SKM-1 (cell line): ENCODE data around the gene MAP1B.

Source experiments
- DNase-seq: peaks from one replicate; lab custom pipeline; 2025; ENCODE audit not compliant: unreplicated experiment; lab: John Stamatoyannopoulos, UW

MAP1B gene

DNA sequence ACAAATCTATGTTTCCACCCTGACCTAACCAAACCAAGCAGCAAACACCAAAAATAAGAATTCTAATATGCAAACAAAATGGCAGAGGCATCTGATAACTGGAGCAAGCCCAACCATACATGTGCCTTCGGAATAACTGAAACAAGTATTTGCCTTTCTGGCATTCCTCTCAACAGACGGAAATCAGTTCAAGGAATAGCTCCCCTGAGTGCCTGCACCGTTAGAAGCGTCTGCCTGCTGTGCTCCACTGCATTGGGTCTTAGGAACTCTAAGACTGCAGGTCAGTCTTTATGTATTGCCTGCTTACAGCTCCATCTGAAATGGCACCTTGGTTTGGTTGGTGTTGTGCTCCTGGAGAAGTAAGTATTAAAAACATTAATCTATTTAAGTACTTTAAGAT lies 114.3 kb downstream of the MAP1B start:
- DNase-seq: no peak

DNA sequence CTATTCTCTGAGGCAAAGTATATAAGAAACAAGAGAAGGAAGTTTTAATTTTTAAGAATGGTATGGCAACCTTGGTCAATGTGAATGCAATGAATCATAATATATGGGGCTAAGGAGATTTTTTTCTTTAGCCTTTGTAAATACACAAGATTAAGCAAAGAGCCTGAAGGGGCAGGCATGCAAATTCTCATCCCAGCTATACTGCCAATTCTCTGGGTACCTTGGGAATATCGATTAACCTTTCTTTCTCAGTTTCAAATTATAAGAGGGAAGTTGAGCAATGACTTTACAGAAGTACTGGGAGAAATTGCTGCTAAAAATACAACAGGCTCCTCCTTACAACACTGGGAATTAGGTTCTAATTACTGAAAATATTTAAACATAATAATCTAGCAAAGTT lies 115.2 kb downstream of the MAP1B start:
- DNase-seq: no peak

DNA sequence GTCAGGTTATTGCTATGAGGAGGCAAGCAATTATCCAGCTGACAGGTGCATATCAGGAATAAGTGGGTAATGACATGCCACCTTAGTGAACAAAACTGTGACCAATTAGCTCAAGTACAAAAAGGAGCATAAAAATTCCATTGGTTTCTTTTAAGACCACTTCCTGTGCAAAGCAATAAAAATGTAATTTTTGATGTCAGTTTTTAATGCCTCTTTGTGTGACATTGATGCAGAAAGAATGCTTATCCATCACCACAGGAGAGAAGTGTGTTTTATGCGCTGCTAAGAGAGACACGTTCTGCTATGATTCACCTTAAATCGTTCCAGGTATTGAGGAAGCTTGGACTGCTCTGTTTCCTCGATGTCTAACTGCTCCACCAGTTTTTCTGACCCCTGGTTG lies 116.1 kb downstream of the MAP1B start:
- no peak for DNase-seq

DNA sequence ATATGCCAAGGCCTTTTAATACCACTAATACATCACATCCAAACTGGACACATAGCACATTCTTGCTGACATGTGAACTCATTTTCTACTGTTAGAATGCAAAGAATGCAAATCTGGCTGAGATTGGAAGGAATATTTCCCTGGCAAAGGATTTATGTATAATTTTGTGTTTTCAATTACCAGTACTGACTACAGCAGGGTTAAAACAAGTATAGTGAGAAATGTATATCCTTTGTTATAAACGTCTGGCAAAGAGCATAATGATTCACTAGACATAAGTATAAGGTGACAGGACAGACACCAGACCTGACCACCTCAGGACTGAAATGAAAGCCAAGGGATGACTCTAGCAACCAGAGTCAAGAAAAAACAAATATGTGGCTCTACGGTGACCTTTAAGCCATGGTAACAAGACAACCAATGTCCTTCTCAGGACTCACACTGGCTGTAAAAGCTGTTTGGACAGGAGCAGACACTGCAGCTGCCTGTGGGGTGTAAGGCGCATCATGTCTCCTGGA lies 117.7 kb downstream of the MAP1B start:
- DNase-seq: no peak

DNA sequence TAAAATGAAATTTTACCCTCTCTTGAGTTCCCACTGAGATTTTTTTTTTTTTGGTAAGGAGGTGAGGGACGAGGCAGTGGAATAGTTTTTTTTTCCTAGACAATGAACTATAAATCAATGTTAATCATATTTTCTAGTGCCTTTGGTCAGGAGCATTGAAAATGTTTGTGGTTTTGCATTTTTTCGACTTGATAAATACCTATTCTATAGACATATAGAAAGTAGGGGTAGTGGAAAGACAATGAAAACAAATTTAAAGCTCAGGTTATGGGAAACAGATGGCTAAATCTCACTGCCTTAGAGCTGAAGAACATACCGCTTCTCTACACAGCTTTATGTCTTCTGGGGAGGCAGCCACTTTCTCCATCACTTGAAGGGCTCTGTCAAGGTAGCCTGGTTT lies 118.5 kb downstream of the MAP1B start:
- no peak for DNase-seq

DNA sequence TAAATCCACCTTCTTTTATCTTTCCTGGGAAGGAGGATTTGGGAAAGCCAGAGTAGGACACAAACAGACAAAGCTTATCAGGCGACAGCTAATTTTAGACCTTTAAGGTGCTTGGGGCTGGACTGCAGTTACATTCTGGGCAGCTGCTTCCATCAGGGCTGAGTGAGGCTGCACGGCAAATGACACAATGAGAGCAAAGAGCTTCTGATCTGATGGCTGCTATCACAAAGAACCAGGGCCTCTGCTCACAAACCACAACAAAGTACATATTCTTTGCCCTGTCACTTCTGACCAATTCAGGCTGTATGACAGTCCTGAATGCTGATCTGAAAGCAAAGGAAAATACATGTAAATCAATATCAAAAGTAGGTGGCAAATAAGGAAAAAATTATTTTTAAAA lies 119.7 kb downstream of the MAP1B start:
- DNase-seq: no peak

DNA sequence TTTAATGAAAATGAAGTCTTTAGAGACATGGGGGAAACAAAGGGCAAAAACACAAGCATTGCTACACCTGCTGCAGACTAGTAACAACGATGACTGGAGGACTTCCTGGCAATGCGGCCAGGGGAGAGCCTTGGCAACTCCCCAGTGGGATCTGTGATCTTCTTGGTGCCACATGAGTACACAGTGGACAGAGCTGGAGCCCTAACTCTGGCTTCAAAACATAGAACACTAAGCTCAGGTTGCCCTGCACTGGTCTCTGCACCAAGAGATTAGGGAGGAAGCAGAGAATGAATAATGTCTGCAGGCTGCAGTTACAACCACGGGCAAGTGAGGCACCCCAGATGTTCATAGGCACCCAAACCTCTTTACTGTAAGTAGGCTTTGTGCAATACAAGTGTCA lies 121.7 kb downstream of the MAP1B start:
- DNase-seq: no peak

DNA sequence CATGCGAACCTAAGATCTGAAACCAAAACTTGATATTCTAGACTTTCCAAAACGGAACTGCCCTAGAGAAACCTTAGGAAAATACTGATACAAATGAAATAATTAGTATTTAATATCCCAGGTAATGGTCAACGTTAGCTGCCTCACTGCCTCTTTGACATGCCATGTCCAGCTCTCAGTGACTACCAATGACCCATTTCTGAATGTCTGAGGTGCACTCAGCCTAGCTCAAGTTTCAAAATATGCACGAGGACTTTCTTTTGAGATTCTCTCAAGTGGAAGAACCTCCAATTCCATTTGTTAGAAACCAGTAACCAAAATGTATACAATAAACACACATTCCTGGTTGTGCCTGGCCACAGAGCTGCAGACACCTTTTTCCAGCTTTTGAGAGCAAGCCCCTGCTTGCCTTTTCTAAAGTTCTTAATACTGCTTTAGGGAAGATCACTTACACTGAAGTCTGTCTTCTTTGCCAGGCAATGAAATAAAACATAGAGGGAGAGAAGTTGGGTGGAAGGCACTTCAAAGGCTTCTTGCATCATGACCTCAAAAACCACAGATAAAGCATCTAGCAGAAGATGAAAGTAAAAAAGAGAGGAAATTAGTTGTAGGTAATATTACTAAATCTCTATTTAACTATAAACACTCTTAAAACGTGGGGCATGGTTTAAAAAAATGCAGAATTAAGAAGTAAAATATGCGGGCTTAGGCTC lies 124.9 kb downstream of the MAP1B start:
- no peak for DNase-seq

DNA sequence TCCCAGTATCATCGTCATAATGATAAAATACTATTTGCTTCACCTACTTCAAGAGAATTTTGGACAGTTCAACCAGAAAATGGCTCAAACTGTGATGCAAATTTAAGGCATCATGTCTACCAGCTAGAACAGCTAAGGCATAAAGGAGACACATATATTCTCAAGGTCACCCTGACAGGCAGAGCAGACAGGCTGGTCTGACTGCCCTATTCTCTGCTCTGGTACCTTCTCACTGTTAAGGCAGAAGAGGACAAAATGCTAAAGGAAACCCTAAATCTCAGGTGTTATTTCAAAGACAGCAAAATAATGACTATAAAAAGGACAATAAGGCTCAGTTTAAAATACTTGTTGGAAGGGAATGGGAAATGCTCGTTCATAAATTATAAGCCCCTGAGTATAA lies 125.6 kb downstream of the MAP1B start:
- DNase-seq: no peak

DNA sequence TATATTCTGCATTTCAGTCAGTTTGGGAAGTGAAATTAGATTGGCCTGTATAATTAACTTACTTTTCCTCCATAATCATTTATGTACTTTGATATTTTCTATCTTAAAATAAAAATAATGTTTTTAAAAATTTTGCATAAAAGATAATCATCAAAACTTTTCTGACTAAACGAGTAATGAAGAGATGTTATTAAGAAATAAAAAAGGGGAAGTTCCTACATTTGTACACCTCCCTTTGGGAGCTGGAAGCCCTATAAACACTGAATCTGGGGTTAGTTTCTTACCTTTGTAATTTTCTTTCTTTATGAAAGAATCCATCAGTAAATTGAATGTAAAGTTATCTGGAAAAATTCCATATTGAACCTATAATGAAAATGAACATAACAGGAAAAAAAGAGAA lies 126.6 kb downstream of the MAP1B start:
- no peak for DNase-seq

DNA sequence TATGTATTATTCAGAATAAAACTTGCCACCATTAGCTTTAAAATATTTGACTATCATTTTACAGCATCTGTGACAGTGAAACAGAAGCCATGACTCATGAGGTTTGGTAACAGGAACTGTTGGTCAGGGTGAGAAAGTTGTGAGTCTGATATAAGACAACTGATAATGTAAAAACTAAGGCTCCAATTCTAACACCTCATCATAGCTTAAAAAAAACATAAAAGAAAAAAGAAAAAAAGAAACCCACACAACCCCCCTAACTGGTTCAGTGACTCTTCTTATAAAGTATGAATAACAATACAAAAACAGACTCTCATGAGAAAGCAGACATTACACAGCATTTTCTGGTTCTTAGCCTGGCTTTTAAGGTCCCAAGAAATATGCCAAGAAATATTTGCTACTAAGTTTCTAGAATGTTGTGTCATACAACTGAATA lies 127.0 kb downstream of the MAP1B start:
- no peak for DNase-seq

DNA sequence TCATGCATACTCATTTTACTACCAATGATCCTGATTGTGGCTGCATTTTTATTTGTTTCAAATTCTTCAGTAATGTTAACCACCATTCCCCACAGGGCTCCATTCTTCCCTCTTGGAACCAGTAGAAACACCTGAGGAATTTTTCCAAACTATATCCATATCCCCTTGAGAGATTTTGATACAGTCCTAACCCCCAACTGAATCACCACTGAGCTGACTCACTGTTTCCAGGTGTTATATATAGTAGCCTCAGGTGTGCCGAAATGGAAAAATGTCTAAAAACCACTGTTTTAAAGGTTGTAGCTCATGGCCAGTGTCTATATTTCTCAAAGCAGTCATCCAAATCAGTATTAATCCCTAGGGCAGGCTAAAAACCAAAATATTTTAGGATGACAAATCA lies 127.6 kb downstream of the MAP1B start:
- DNase-seq: no peak

DNA sequence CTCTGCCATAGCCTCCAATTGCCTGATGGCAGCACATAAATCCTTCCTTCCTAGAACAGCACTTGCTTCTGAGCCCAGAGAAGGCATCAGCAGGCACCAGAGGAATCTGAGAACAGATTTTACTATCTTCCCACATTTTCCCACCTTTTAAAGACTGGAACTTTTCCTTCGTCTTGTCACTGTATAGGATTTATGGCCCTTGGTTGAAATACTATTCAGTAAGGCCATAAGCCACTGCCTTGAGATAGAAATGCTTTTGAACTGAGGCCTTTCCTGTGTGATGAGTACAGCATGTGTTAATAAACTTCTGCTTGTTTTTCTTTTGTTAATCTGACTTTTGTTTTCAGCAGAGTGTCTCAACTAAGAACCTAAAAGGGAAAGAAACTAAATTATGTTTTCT lies 128.4 kb downstream of the MAP1B start:
- DNase-seq: no peak

DNA sequence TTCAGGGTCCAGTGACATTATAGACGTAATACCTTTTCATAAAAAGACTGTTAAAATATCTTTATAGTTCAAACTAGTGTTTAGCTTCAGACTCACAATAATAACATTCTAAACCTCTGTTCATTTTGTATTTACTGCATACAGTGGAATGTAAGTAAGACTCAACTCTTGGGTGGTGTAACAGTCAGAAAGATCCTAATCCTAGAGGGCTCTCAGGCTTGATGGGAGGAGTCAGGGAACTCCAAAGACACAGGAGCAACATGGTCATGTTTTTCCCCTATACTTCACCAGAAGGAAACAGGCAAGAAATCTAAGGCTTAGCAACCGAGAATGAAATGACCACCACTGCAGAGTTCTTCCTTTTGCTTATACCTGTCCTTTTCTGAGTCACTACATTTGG lies 130.1 kb downstream of the MAP1B start:
- no peak for DNase-seq

DNA sequence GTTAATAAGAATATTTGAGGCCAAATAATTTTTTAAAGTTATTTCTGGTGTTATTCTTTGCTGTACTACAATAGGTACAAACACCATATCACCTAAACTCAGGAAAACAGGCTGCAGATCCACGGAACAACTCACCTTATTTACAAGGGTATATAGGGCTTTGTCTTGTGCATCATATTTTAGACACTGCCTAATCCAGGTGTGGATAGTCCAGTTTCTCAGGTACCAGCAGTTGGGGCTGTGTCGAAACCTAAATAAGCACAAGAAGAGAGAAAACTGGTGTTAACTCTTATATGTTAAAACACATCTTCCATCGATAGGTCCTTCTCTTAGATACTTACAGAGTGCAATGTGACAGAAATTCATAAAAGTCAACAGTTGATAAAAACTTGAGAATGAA lies 130.6 kb downstream of the MAP1B start:
- no peak for DNase-seq

DNA sequence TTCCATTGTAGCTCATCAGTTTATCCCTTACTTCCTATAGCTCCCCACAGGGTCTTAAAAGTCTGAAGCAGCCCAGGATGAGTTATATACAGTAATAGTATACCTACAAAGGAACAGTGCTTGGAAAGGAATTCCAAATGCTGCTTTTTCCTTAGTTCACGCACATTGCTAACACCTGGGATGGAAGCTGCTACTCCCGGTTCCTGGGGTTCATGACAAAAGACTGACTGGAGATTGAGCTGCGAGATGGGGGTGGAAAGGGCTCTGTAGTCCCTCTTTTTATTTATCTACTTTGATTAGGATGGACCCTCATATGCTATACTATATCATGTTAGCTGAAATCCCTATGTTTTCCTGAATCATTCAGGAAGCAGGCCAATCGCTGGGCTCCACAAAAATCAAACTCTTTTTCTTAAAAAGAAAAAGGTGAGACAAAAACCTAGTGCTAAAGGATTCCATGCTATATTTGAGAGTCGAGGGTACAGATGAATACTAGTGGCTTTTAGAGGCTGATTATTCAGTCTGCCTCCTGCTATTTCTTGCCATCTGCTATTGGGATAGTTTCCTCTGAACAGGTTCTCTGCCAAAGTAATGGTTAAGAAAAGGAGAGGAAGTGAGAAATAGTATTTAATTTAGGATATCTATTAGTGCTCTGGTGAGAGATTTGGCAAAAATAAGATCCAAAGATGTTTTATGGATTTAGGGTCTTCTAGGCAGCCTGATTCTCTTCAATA lies 131.6 kb downstream of the MAP1B start:
- no peak for DNase-seq

DNA sequence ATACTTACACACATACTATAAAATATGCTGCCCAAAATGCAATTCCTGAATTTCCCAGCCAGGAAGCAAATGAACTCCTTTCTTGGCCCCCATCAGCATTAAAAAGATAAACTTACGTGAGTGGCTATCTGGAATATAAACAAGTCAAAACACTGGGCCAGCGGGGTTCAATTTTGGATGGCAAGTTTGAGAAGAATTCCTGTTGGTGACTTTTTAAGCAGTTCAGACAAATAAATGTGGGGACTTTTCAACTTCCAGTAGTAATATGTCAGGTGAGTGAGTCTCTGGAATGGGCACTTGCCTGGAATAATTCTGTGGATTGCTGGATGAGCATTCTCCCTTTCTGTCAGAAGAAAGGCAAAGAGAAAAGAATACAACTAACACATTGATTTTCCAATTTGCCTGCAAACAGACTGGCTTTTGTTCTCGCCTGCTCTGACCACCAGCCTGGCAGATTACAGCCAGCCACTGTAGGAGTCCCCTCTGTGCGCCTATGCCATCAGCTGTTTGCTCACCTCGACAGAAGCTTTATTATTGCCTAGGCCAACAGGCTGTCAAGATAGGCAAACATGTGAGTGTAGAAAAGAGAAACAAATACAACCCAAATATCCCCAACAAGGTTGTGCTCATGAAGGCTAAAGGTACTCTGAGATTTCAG lies 134.2 kb downstream of the MAP1B start:
- DNase-seq: no peak

DNA sequence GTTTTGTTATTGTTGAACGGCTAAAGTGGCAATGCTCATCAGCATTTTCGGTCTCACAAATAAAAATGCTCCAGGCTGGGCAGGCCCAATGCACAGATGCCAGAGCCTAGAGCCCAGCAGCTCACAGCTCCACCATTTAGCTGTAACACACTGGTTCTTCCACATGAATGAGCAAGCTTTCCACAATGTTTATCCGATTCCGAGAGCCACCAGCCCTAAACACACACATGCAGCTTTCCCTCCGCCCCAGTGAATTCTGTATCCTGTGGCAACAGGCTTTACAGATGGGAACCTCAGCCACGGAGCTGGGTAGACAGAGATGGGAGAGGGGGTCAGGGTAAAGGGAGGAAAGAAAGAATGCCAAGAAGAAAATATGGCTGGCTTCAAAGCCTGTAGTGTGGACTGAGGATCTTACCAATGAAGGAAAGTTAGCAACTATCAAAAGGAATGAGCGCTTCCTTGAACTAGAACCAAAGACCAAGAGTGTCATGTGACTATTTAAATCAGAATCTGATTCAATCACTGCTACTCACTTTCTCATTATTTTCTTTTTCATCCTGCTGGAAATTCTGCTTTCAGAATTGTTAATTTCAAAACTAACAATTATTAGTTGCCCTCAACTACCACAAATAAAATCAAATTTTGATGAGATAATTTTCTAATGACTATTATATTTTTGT lies 135.7 kb downstream of the MAP1B start:
- DNase-seq: no peak

DNA sequence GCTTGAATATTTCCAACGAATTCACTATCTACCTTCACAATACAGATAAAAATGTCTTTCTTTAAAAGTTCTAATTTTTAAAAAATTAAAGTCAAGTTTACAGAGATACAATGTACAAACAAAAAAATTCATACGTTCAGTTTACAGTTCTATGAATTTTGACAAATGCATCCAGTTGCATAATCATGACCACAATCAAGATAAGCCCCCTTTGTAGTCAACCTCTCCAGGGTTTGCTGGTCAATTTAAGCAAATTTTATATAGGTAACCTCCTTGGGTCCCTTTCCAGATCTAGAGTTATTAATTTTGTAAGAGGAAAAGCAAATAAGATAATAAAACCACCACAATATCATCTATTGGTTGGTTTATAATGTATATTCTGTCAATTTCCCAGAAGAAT lies 136.4 kb downstream of the MAP1B start:
- no peak for DNase-seq

DNA sequence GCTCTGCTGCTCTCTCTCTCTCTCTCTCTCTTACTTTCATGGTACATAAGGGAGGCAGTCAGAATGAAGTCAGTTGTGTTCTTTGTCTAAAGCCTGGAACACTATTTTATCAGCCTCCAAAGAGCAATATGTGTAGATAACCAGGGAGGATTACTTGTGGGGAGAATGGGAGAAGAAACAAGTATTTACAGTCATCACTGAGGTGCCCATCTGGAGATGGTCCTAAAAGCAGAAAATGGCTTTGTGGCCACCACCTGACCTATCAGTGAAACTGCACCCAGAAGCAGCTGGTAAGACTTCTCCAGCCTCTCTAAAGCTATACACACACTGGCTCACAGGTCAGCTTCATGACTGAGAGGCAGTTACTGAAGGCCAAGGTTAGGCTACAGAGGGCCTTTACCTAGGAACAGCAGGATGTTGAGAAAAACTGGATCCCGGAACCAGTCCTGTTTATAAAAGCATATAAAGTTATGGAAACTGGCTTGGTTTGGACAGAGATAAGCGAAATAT lies 137.6 kb downstream of the MAP1B start:
- DNase-seq: no peak

DNA sequence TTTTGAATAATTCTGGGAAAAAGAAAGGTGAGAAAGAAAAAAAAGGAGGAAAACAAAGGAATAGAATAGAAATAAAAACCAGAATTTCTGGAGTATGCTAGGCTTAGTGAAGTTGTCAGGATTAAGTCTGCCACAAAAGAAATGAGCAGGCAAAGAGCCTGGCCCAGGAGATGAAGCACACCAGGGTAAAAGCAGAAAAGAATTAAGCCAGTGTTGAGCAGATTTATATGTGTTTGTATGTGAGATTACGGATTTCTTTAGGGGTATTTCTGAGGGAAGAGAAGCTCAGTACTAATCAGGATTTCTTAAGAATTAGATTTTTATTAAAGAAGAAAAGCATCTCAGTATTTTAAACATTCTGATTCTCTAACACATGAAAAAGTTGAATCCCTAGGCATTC lies 138.3 kb downstream of the MAP1B start:
- DNase-seq: no peak
